Suprapubic skin (tissue), 3 donors: ENCODE results near the gene MAP2K1.

Experiments
- CTCF ChIP-seq, 2 donors: fragments of 200-600 bp in 1 of 2; fragments of 450-650 bp in 1 of 2; sonication (generic) in 1 of 2; IDR thresholded peaks; one replicate each; pipeline ENCODE4 v1.5.1; 2016 to 2019; ENCODE audit warnings: antibody characterized with exemption in 2 of 2, mild to moderate bottlenecking in 1 of 2, moderate library complexity in 1 of 2
- POLR2AphosphoS5 ChIP-seq, 3 donors: sonication (generic); formaldehyde crosslinking; IDR thresholded peaks; one replicate each; pipeline ENCODE4 v1.6.1; 2017; ENCODE audit warnings: antibody characterized with exemption in 3 of 3

GRCh38 chr15:66497502-66498455, 111.1 kb downstream of the MAP2K1 start, which contains the start of gene SNAPC5:
- TF ChIP-seq CTCF (IDR thresholded peaks at IDR 0.05) (peak; percentile 82 to 98), POLR2AphosphoS5 (IDR thresholded peaks at IDR 0.05) (peak in 2 of 3 donors; percentile 94 to 96)
